GM18517 (cell line): Measurements from ENCODE around the gene TEKT5.
"Not testable (repeated sequence)": the region's sequence is repeated elsewhere in the genome, so short reads cannot be mapped to it uniquely, and the experiment has no call there.

Source experiments
- ATAC-seq: cut with Tn5 transposase; IDR thresholded peaks from one replicate; pipeline ENCODE4 v1.9.1; 2021; ENCODE audit warnings: mild to moderate bottlenecking, moderate library complexity; ENCODE audit not compliant: unreplicated experiment

TEKT5 gene

DNA sequence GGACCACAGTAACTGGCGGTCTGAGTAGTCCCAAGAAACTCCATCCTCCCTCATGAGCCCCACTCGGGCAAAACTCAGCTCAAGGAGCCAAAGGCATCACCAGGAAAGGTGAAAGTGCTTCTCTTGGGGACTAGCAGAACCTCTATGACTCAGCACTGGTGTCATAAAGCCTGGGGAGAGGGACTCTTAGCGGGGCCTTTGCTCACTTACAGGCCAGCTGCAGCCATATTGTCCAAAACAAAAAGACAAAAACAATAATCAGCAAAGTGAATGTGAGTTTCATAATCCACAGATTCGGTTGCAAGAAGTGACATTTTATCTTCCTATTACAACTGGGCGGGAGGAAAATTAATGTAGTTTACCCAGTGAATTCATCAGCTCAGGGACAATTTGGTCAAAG is at the start of gene TEKT5:
TSS of gene TEKT5 (minus strand) at position 101 of the 400 bp plus-strand sequence. CDS start at position 44, 57 bp downstream.
- ATAC-seq: no peak

- ATAC-seq: peak; percentile 77
Observed at GRCh38 chr16:10743610-10744369, 49.1 kb upstream of the TEKT5 start, which contains the start of gene NUBP1. TSS of gene NUBP1 (plus strand) at chr16:10743842. CDS start at chr16:10743864, 22 bp downstream.

GRCh38 chr16:10743227-10743609 is 48.5 kb upstream of the TEKT5 start:
- ATAC-seq: no peak

DNA sequence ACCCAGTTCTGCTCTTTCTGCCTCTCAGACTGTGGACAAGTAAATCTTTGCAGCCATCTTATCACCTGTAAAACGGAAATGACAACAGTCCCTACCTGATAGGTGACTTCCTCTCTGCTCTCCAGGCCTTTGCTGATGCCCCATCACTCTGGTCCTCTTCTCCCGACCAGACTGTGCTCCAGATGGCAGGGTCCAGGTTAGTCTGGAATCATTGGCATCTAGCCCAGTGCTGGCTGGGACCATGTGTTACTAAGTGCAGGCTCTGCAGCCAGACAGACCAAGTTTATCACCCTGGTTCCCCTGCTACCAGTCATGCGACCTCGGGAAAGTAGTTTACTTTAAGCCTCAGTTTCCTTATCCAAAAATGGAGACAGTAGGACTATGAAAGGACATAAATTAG is 47.1 kb upstream of the TEKT5 start:
- no peak for ATAC-seq

DNA sequence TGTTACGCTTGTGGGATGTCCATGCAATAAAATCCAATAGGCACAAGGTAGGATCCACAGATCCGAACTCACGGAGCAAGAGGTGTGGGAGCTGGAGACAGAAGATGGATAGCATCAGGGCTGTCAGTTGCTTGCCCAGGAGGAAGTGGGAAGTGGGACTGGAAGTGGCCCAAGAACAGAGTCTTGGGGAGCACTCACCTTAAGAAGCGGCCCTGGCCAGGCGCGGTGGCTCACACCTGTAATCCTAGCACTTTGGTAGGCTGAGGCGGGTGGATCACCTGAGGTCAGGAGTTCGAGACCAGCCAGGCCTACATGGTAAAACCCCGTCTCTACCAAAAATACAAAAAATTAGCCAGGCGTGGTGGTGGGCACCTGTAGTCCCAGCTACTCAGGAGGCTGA is 46.5 kb upstream of the TEKT5 start:
- not testable (repeated sequence) for ATAC-seq

DNA sequence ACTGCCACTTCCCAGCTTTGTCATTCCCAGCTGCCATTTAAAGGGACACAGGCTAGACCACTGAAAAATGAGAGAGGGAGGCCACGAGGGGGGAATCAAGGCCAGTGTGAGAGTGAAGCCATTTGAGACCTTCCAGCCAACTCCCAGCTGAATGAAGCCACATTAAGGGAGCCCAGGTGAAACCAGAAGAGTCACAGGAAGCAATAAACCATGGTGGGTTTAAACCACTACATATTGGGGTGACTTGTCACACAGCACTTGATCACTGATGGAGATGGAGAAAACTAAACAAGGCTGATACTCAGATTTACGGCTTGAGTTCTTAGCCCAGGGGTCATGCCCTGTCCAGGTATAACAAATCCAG is 46.1 kb upstream of the TEKT5 start:
- ATAC-seq: no peak

DNA sequence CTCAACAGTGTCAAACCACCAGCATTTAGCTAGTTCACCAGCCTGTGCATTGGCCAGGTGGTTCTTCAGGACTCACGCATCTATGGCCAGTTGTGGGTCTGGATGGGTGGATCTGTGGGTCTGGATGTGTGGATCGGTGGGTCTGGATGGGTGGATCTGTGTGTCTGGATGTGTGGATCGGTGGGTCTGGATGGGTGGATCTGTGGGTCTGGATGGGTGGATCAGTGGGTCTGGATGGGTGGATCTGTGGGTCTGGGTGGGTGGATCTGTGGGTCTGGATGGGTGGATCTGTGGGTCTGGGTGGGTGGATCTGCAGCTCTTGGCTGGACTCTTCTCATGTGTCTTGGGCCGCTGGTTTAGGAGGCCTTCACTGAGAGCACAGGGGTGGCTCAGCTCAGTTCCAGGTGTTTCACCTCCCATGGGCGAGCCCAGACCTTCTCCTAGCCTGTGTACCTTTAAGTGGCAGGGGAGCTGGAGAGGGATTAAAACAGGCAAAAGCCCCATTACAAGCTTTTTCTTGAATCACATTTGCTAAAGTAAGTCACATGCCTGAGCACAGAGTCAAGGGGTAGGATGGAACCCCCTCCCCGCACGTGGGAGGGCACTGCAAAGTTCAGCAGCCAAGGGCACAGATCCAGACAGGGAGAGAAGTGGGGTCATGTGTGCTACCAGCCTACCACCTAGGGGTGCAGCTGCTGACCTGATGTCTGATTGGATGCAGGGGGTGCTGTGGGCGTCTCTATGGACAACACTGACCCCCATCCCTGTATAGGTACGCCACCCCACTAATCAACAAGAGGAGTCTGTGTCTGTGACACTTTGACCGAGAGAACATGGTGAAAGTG is 45.5 kb upstream of the TEKT5 start:
- no peak for ATAC-seq

- peak; percentile 68 for ATAC-seq
Observed at GRCh38 chr16:10738231-10739077, 43.7 kb upstream of the TEKT5 start.

- ATAC-seq: peak; percentile 42
Observed at GRCh38 chr16:10737068-10737625, 42.4 kb upstream of the TEKT5 start.

- no peak for ATAC-seq
Observed at GRCh38 chr16:10731790-10732189, 37.1 kb upstream of the TEKT5 start.

DNA sequence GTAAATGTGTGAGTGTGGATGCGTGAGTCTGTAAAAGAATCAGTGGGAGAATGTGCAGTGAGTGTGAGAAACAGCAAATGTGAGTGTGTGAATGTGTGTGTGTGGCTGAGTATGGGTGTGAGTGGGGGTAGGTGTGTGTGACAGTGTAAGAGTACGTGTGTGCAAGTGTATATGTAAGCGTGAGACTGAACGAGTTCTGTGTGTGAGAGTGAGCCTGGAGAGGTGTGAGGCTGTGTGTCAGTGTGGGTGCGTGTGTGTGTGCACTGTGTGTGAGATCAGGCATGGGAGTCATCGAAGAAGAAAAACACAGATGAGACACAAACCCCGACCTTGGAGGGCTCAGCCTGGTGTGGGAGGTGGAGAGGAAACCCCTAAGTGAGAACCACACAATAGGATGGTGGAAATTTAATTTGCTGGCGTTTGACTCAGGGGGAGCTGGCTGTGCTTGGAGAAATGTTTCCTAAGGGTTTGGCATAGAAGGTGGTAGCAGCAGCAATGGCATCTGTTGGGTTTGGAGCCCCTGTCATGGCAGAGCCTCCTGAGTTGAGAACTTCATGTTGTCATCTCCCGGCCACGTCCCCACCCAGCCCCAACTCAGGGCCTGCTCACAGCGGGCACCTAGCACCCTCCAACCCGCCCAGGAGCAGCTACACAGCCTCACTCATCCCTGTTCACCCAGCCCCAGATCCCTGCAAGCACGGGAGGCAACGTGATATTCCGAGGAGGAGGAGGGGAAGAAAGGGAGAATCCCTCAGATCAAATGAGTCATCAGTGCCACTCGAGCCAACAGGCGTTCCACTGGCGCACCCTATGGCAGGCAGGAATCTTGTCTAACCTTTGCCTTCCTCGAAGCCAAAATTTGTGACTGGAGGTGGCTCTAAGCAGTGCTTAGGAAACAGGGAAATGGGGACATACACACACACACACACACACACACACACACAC is 34.6 kb upstream of the TEKT5 start:
- no peak for ATAC-seq

- no peak for ATAC-seq
Observed at GRCh38 chr16:10728003-10728887, 33.5 kb upstream of the TEKT5 start.

- ATAC-seq: no peak
Observed at GRCh38 chr16:10708969-10709368, 14.2 kb upstream of the TEKT5 start.

DNA sequence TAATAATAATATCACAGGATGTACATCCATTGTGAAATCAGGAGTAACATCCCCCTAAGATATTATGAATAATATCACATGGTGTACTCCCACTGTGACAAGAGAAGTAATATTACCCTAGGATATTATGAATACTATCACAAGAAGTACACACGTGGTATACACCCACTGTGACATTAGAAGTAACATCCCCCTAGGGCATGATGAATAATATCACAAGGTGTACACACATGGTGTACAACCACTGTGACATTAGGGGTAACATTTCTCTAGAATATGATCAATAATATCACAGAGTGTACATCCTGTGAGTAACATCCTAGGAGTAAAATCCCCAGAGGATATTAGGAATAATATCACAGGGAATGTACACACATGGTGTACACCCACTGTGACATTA is 5.0 kb upstream of the TEKT5 start:
- no peak for ATAC-seq

- no peak for ATAC-seq
Observed at GRCh38 chr16:10694306-10694705, 424 bp downstream of the TEKT5 start.

GRCh38 chr16:10693889-10694288 is 841 bp downstream of the TEKT5 start:
- ATAC-seq: no peak

- ATAC-seq: no peak
Observed at GRCh38 chr16:10692470-10692869, 2.3 kb downstream of the TEKT5 start.

GRCh38 chr16:10688726-10689125 is 6.0 kb downstream of the TEKT5 start:
- no peak for ATAC-seq

DNA sequence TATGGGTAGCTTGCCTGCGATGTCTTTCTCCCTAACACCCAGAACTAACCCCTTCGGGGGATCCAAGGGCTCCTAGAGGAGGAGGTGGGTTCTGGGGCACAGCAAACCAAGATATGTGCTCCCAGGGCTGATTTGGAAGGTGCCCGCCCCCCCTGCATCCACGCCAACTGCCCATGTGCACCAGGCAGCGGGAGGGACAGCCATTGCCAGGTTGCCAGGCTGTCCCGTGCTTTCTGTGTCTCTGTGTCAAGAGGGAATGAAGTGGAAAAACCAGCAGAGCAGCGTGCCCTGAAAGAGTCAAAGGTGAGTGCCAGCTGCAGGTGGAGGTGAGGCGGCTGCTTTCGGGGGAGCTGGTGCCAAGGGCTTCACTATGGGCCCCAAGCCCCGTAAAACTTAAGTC is 6.4 kb downstream of the TEKT5 start:
- ATAC-seq: no peak
